Sigmoid colon (tissue), 7 donors: ENCODE data around the gene GREB1L. TPM values are rescaled to one million over a fixed set of nuclear protein-coding genes. Genes with fewer than 3 reads are reported as not detected.

ENCODE experiments used
- DNase-seq: peaks from one replicate; pipeline ENCODE4 v3.0.0-alpha.2; 2019
- H3K27ac ChIP-seq, 4 donors: fragments of 200-600 bp; sonication (generic); one replicate each; pipeline ENCODE4 v1.5.1; 2016 to 2019; ENCODE audit warnings: mild to moderate bottlenecking in 1 of 4
- H3K27me3 ChIP-seq, 3 donors: fragments of 200-600 bp; sonication (generic); one replicate each; pipeline ENCODE4 v1.5.1; 2019; ENCODE audit warnings: mild to moderate bottlenecking in 1 of 3
- H3K36me3 ChIP-seq, 4 donors: fragments of 200-600 bp; sonication (generic); one replicate each; pipeline ENCODE4 v1.5.1; 2016 to 2019
- H3K4me1 ChIP-seq, 4 donors: fragments of 200-600 bp; sonication (generic); one replicate each; pipeline ENCODE4 v1.5.1; 2017 to 2019
- H3K4me3 ChIP-seq, 4 donors: fragments of 200-600 bp; sonication (generic); one replicate each; pipeline ENCODE4 v1.5.1; 2017 to 2019; ENCODE audit warnings: mild to moderate bottlenecking in 2 of 4, moderate library complexity in 1 of 4
- H3K9me3 ChIP-seq, 4 donors: fragments of 200-600 bp in 3 of 4; sonication (generic) in 3 of 4; one replicate each; pipeline versions ENCODE4 v1.5.1 to v1.6.1; 2013 to 2019
- EP300 ChIP-seq, 4 donors: sonication (generic); formaldehyde crosslinking; IDR thresholded peaks; one replicate each; pipeline ENCODE4 v1.6.1; 2017; ENCODE audit warnings: antibody characterized with exemption in 4 of 4
- POLR2A ChIP-seq, 2 donors: fragments of 450-650 bp; IDR thresholded peaks; one replicate each; pipeline ENCODE4 v1.6.1; 2016; ENCODE audit warnings: antibody characterized with exemption in 2 of 2, mild to moderate bottlenecking in 2 of 2, moderate library complexity in 2 of 2
- POLR2AphosphoS5 ChIP-seq, 4 donors: sonication (generic); formaldehyde crosslinking; IDR thresholded peaks; one replicate each; pipeline ENCODE4 v1.6.1; 2017; ENCODE audit warnings: antibody characterized with exemption in 4 of 4
- WGBS, 2 donors: extraction: QIAGEN DNeasy Blood & Tissue Kit; methylation state at CpG; one replicate each; pipeline ENCODE4 v1.1.7; 2013; 5-methylcytosine and 5-hydroxymethylcytosine counted together
- intact Hi-C: fragments of 100-400 bp; cut with DNase I; formaldehyde crosslinking; loops from one replicate; pipeline ENCODE4 v1.15.1; 2023
- polyA plus RNA-seq, 3 donors: library from polyadenylated mRNA; stranded (reverse); fragments of 200-250 nt; gene quantifications; one replicate each; pipeline ENCODE4 v1.2.3, GENCODE V29; 2013
- total RNA-seq, 4 donors: library from RNA; depleted of rRNA; stranded (reverse); fragments of >200 nt; gene quantifications; one replicate each; pipeline ENCODE4 v1.1.0, GENCODE V29; 2016
- TF ChIP-seq, protein P1 (sequence below), 4 experiments: fragments of 450-650 bp in 3 of 4; fragments of 200-600 bp in 1 of 4; IDR thresholded peaks; one replicate each; pipeline ENCODE4 v1.5.1; 2016 to 2019; ENCODE audit warnings: antibody characterized with exemption in 4 of 4, mild to moderate bottlenecking in 3 of 4, moderate library complexity in 2 of 4
- donor health status: healthy with polysubstance abuse.
- donor health status: Bipolar disorder and iron deficiency.
- donor health status: healthy.

Gene GREB1L
- total and polyA plus RNA-seq, 7 donors, result 0.23 to 12.1 (median 4.4) TPM; not detected in 2

GRCh38 chr18:21486905-21487437 is 244.9 kb downstream of the GREB1L start:
- Histone ChIP-seq H3K4me3 (no peak overlapping the region), H3K4me1 (no peaks in the 10 kb centered on the region), H3K27me3 (peaks cover 0 to 4% (median 0%) of the 10 kb centered on the region in 3 donors), H3K36me3 (no peaks in the 10 kb centered on the region), H3K27ac (no peak overlapping the region), H3K9me3 (no peaks in the 10 kb centered on the region)
- intact Hi-C loops, result no loop called here
- DNase-seq, result no peak
- no peak for TF ChIP-seq POLR2A (IDR thresholded peaks at IDR 0.05)
- TF ChIP-seq POLR2AphosphoS5 (IDR thresholded peaks at IDR 0.05), result no peak
- TF ChIP-seq, protein P1, sequence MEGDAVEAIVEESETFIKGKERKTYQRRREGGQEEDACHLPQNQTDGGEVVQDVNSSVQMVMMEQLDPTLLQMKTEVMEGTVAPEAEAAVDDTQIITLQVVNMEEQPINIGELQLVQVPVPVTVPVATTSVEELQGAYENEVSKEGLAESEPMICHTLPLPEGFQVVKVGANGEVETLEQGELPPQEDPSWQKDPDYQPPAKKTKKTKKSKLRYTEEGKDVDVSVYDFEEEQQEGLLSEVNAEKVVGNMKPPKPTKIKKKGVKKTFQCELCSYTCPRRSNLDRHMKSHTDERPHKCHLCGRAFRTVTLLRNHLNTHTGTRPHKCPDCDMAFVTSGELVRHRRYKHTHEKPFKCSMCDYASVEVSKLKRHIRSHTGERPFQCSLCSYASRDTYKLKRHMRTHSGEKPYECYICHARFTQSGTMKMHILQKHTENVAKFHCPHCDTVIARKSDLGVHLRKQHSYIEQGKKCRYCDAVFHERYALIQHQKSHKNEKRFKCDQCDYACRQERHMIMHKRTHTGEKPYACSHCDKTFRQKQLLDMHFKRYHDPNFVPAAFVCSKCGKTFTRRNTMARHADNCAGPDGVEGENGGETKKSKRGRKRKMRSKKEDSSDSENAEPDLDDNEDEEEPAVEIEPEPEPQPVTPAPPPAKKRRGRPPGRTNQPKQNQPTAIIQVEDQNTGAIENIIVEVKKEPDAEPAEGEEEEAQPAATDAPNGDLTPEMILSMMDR (IDR thresholded peaks at IDR 0.05), result no peak
- TF ChIP-seq EP300 (IDR thresholded peaks at IDR 0.05), result no peak
- 86 to 88% methylated on average over 3 of the region's 3 CpGs for whole genome bisulfite sequencing, 2 donors

- H3K4me3 ChIP-seq, result no peak overlapping the region
- WGBS, 2 donors, result 56% methylated on average over 6 of the region's 6 CpGs
- TF ChIP-seq EP300 (IDR thresholded peaks at IDR 0.05), result no peak
- TF ChIP-seq, protein P1 (IDR thresholded peaks at IDR 0.05), result peak in 3 of 4 experiments; percentile 38 to 60 (median 46)
- H3K36me3 ChIP-seq, result no peaks in the 10 kb centered on the region
- H3K27me3 ChIP-seq, result no peaks in the 10 kb centered on the region
- no peaks in the 10 kb centered on the region for H3K4me1 ChIP-seq
- no peak overlapping the region for H3K27ac ChIP-seq
- DNase-seq, result no peak
- intact Hi-C loops, result no loop called here
- no peaks in the 10 kb centered on the region for H3K9me3 ChIP-seq
Measured at GRCh38 chr18:21489119-21489750, 247.2 kb downstream of the GREB1L start.

DNA sequence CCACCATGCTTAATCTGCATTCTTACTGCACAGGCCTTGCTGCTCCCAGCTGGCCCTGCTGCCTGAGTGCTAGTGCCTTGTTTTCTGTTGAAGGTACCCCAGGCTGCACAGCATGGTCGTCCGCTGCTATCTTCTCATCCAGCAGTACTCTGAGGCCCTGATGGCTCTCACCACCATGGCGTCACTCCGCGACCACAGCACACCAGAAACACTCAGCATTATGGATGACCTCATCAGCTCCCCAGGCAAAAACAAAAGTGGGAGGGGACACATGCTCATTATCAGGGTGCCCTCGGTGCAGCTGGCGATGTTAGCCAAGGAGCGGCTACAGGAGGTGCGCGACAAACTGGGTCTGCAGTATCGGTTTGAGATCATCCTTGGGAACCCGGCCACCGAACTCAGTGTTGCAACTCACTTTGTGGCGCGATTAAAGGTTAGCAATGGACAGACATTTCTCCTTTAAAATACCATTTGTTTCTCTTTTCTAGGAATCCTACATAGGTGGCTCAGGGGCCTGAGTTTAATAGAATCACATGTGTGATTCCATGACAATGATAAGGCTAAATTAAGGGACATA is 248.0 kb downstream of the GREB1L start:
- 95% methylated on average over 15 of the region's 15 CpGs for WGBS, 2 donors
- DNase-seq, result no peak
- Histone ChIP-seq H3K36me3 (no peaks in the 10 kb centered on the region), H3K4me3 (no peak overlapping the region), H3K27me3 (no peaks in the 10 kb centered on the region), H3K27ac (no peak overlapping the region), H3K9me3 (no peaks in the 10 kb centered on the region), H3K4me1 (no peaks in the 10 kb centered on the region)
- intact Hi-C loops, result no loop called here
- TF ChIP-seq POLR2A (IDR thresholded peaks at IDR 0.05) (no peak), EP300 (IDR thresholded peaks at IDR 0.05) (no peak), POLR2AphosphoS5 (IDR thresholded peaks at IDR 0.05) (no peak)
- TF ChIP-seq, protein P1 (IDR thresholded peaks at IDR 0.05), result no peak

- intact Hi-C loops, result no loop called here
- no peak for TF ChIP-seq EP300 (IDR thresholded peaks at IDR 0.05)
- no peak for TF ChIP-seq POLR2A (IDR thresholded peaks at IDR 0.05)
- TF ChIP-seq, protein P1 (IDR thresholded peaks at IDR 0.05), result no peak
- no peak for TF ChIP-seq POLR2AphosphoS5 (IDR thresholded peaks at IDR 0.05)
Measured at GRCh38 chr18:21490748-21491147, 248.7 kb downstream of the GREB1L start.

More at GRCh38 chr18:21490748-21491147, 248.7 kb downstream of the GREB1L start:
- DNase-seq, result no peak
- Histone ChIP-seq H3K4me1 (no peaks in the 10 kb centered on the region), H3K36me3 (no peaks in the 10 kb centered on the region), H3K27me3 (no peaks in the 10 kb centered on the region), H3K4me3 (no peak overlapping the region), H3K27ac (no peak overlapping the region), H3K9me3 (no peaks in the 10 kb centered on the region)
- WGBS, 2 donors, result 83 to 85% methylated on average over 4 of the region's 4 CpGs
